HCT116 (cell line): ENCODE data around the gene LRBA. TPM values are rescaled to one million over a fixed set of nuclear protein-coding genes. Genes with fewer than 3 reads are reported as not detected.

Experiments
- ATAC-seq: fragments of 200-7000 bp; cut with Tn5 transposase; 2 replicates; pipeline ENCODE4 v1.9.1; 2020; ENCODE audit warnings: mild to moderate bottlenecking, moderate library complexity
- BruUV-seq: library from RNA; stranded (reverse); fragments of 400-500 nt; replicated peaks from 2 replicates; lab custom pipeline; 2021; lab: Mats Ljungman, UMichigan
- CTCF ChIA-PET: fragments of 300-600 bp; sonication (Branson Sonifier 250); formaldehyde crosslinking; loops from one replicate; lab custom pipeline; 2021; ENCODE audit warnings: antibody characterized with exemption; lab: Charles Lee
- POLR2A ChIA-PET: fragments of 300-600, 350-600 bp; sonication (Branson Sonifier 250); formaldehyde crosslinking; loops from one replicate; lab custom pipeline; 2021; ENCODE audit warnings: antibody characterized with exemption; lab: Charles Lee
- RAD21 ChIA-PET, 2 experiments: fragments of 300-600 bp; sonication (Branson Sonifier 250); formaldehyde crosslinking; loops; one replicate each; lab custom pipeline; 2023; ENCODE audit warnings: low total read pairs in 2 of 2; ENCODE audit not compliant: uncharacterized antibody in 2 of 2, unreplicated experiment in 2 of 2, low non-redundant PET in 1 of 2; lab: Charles Lee
- DNase-seq: peaks from one replicate; pipeline ENCODE4 v3.0.0-alpha.2; 2010; ENCODE audit warnings: low read depth, low spot score
- H2AFZ ChIP-seq: fragments of 200-600 bp; shearing (Covaris generic), sonication (generic); 2 replicates; pipeline ENCODE4 v1.6.1; 2017; ENCODE audit warnings: low read depth, mixed run types, mixed read lengths, antibody characterized with exemption, low read length; ENCODE audit not compliant: poor library complexity, severe bottlenecking
- H3K27ac ChIP-seq: 2 replicates; pipeline ENCODE4 v1.5.1; 2012; ENCODE audit warnings: low read depth, low read length
- H3K27me3 ChIP-seq: fragments of 200-600 bp; sonication (generic); 2 replicates; pipeline ENCODE4 v1.6.1; 2016; ENCODE audit warnings: mixed run types, low read length, mixed read lengths; ENCODE audit not compliant: insufficient read depth
- H3K36me3 ChIP-seq, 2 experiments: fragments of 200-500 bp in 1 of 2; fragments of 200-600 bp in 1 of 2; sonication (Bioruptor generic) in 1 of 2; sonication (generic) in 1 of 2; 2 replicates each; pipeline versions ENCODE4 v1.5.1 to v1.6.1; 2014 to 2016; ENCODE audit warnings: low read length in 2 of 2, inconsistent platforms in 1 of 2, mixed read lengths in 1 of 2, mixed run types in 1 of 2; ENCODE audit not compliant: insufficient read depth in 2 of 2, control insufficient read depth in 1 of 2
- H3K4me1 ChIP-seq, 2 experiments: fragments of 200-600 bp in 1 of 2; sonication (generic) in 1 of 2; 2 replicates each; pipeline versions ENCODE4 v1.5.1 to v1.6.1; 2012 to 2017; ENCODE audit warnings: low read length in 2 of 2, inconsistent platforms in 1 of 2, mild to moderate bottlenecking in 1 of 2, mixed read lengths in 1 of 2, mixed run types in 1 of 2, moderate library complexity in 1 of 2; ENCODE audit not compliant: insufficient read depth in 2 of 2, control insufficient read depth in 1 of 2
- H3K4me2 ChIP-seq: fragments of 200-600 bp; sonication (generic); 2 replicates; pipeline ENCODE4 v1.6.1; 2017; ENCODE audit warnings: mixed run types, low read length, mixed read lengths
- H3K4me3 ChIP-seq, 2 experiments: fragments of 200-600 bp in 1 of 2; sonication (generic) in 1 of 2; replicated peaks in 1 of 2; 2 replicates each; pipeline ENCODE4 v1.5.1; 2011 to 2016; ENCODE audit warnings: low read length in 2 of 2, control low read depth in 1 of 2, low read depth in 1 of 2, mild to moderate bottlenecking in 1 of 2, mixed read lengths in 1 of 2, mixed run types in 1 of 2
- H3K79me2 ChIP-seq: fragments of 200-600 bp; sonication (generic); 2 replicates; pipeline ENCODE4 v1.6.1; 2017; ENCODE audit warnings: mild to moderate bottlenecking, mixed run types, low read length, moderate library complexity, mixed read lengths; ENCODE audit not compliant: insufficient read depth
- H3K9ac ChIP-seq: fragments of 200-600 bp; sonication (generic); 2 replicates; pipeline ENCODE4 v1.6.1; 2016; ENCODE audit warnings: low read length, mixed read lengths
- H3K9me2 ChIP-seq: fragments of 200-600 bp; sonication (generic), shearing (Covaris generic); 2 replicates; pipeline ENCODE4 v1.6.1; 2017; ENCODE audit warnings: mixed run types, mild to moderate bottlenecking, moderate library complexity; ENCODE audit not compliant: insufficient read depth
- H3K9me3 ChIP-seq, 2 experiments: fragments of 200-500 bp in 1 of 2; fragments of 200-600 bp in 1 of 2; sonication (Bioruptor generic) in 1 of 2; sonication (generic) in 1 of 2; 2 replicates each; pipeline ENCODE4 v1.6.1; 2014 to 2017; ENCODE audit warnings: low read length in 2 of 2, mixed read lengths in 2 of 2, inconsistent platforms in 1 of 2, low read depth in 1 of 2, mild to moderate bottlenecking in 1 of 2, mixed run types in 1 of 2, moderate library complexity in 1 of 2; ENCODE audit not compliant: control insufficient read depth in 1 of 2, insufficient read depth in 1 of 2
- H4K20me1 ChIP-seq: fragments of 200-600 bp; sonication (generic), shearing (Covaris generic); 2 replicates; pipeline ENCODE4 v1.6.1; 2017; ENCODE audit warnings: mixed run types, mild to moderate bottlenecking, moderate library complexity; ENCODE audit not compliant: insufficient read depth
- CBX3 ChIP-seq: IDR thresholded peaks from 2 replicates; pipeline ENCODE4 v1.6.1; 2012; ENCODE audit warnings: low read depth
- CTCF ChIP-seq, 3 experiments: fragments of 200-600 bp in 1 of 3; sonication (generic) in 1 of 3; IDR thresholded peaks in 2 of 3; conservative IDR thresholded peaks in 1 of 3; 2 replicates each; pipeline ENCODE4 v1.5.1; 2012 to 2017; ENCODE audit warnings: low read depth in 2 of 3, low read length in 2 of 3, antibody characterized with exemption in 1 of 3, borderline replicate concordance in 1 of 3, control low read depth in 1 of 3, mild to moderate bottlenecking in 1 of 3, mixed read lengths in 1 of 3, mixed run types in 1 of 3, moderate library complexity in 1 of 3; ENCODE audit not compliant: insufficient read depth in 1 of 3
- EGR1 ChIP-seq: IDR thresholded peaks from 2 replicates; pipeline ENCODE4 v1.6.1; 2012; ENCODE audit warnings: low read depth
- EZH2phosphoT487 ChIP-seq: fragments of 200-600 bp; IDR thresholded peaks from 2 replicates; pipeline ENCODE4 v1.6.1; 2018; ENCODE audit warnings: antibody characterized with exemption, borderline replicate concordance
- FOSL1 ChIP-seq: IDR thresholded peaks from 2 replicates; pipeline ENCODE4 v1.6.1; 2012; ENCODE audit warnings: low read depth
- JUND ChIP-seq: IDR thresholded peaks from 2 replicates; pipeline ENCODE4 v1.6.1; 2012
- RAD21 ChIP-seq: IDR thresholded peaks from 2 replicates; pipeline ENCODE4 v1.6.1; 2012; ENCODE audit warnings: low read depth, mild to moderate bottlenecking
- REST ChIP-seq: IDR thresholded peaks from 2 replicates; pipeline ENCODE4 v1.6.1; 2012; ENCODE audit warnings: low read depth
- SP1 ChIP-seq: IDR thresholded peaks from 2 replicates; pipeline ENCODE4 v1.6.1; 2012; ENCODE audit warnings: low read depth
- SRF ChIP-seq: IDR thresholded peaks from 2 replicates; pipeline ENCODE4 v1.6.1; 2012; ENCODE audit warnings: low read depth
- TCF7L2 ChIP-seq: IDR thresholded peaks from 2 replicates; pipeline ENCODE4 v1.7.0; 2011; ENCODE audit warnings: borderline replicate concordance, inconsistent platforms; ENCODE audit not compliant: insufficient read depth, insufficient read length; ENCODE audit errors: extremely low read depth
- YY1 ChIP-seq: IDR thresholded peaks from 2 replicates; pipeline ENCODE4 v1.6.1; 2011; ENCODE audit warnings: low read length, low read depth, moderate library complexity, mild to moderate bottlenecking; ENCODE audit not compliant: insufficient replicate concordance; ENCODE audit errors: extremely low read depth
- ZNF274 ChIP-seq: fragments of 200-500 bp; sonication (Bioruptor generic); IDR thresholded peaks from 2 replicates; pipeline ENCODE4 v1.6.1; 2014; ENCODE audit warnings: mild to moderate bottlenecking, low read depth, low read length, inconsistent platforms
- intact Hi-C: fragments of 100-400 bp; cut with micrococcal nuclease; formaldehyde crosslinking; loops from 2 replicates; pipeline ENCODE4 v1.10.0; 2022
- total RNA-seq: library from RNA; stranded (reverse); gene quantifications from one replicate; pipeline ENCODE4 v1.2.1, GENCODE V29; 2021; ENCODE audit not compliant: unreplicated experiment

Gene LRBA
- total RNA-seq, 1 experiment from 2014 or later = 79.8 TPM

- H2AFZ ChIP-seq = no peak overlapping the region
- H3K9me2 ChIP-seq = no peaks in the 10 kb centered on the region
- no peaks in the 10 kb centered on the region for H3K9me3 ChIP-seq
- no peak overlapping the region for H3K4me3 ChIP-seq
- no TSS peak for BruUV-seq
- ChIA-PET CTCF (no interaction called here), POLR2A (interaction anchor here (1.6 kb wide), 1 partner anchor 10 kb away, joined by 3 read pairs; no protein-coding TSS in a partner anchor), RAD21 (no interaction called here)
- TF ChIP-seq RAD21 = no peak
- no peak for TF ChIP-seq TCF7L2
- no peak for TF ChIP-seq EGR1
- TF ChIP-seq REST = no peak
- TF ChIP-seq JUND = no peak
- TF ChIP-seq ZNF274 = no peak
- TF ChIP-seq EZH2phosphoT487 = no peak
- no peak for TF ChIP-seq CTCF (IDR thresholded peaks at IDR 0.05 in 2 of 3, conservative IDR thresholded peaks at IDR 0.05 in 1 of 3; ENCODE audit: borderline replicate concordance in 1 of 3, insufficient read depth in 1 of 3, low read depth in 2 of 3, low read length in 2 of 3)
- TF ChIP-seq SRF = no peak
- TF ChIP-seq FOSL1 = no peak
- no peak for TF ChIP-seq CBX3
- TF ChIP-seq YY1 = no peak
- TF ChIP-seq SP1 = no peak
- H3K27ac ChIP-seq = no peak overlapping the region
- DNase-seq (no peak), ATAC-seq (no peak)
- H3K79me2 ChIP-seq = no peaks in the 10 kb centered on the region
- H3K27me3 ChIP-seq = no peaks in the 10 kb centered on the region
- H3K4me1 ChIP-seq = no peaks in the 10 kb centered on the region
- no peaks in the 10 kb centered on the region; the same call in 1 of the 2 replicates for H4K20me1 ChIP-seq
- intact Hi-C loops = no loop called here
- no peak overlapping the region for H3K9ac ChIP-seq
- H3K36me3 ChIP-seq = no peaks in the 10 kb centered on the region
- no peak overlapping the region for H3K4me2 ChIP-seq
These were observed 291.2 kb downstream of the LRBA start for GRCh38 chr4:150723727-150724411.
